ENCODE results near the gene MAGEL2.

The MAGEL2 gene

GRCh38 chr15:23646165-23647000, 1.3 kb downstream of the MAGEL2 start:
- DNase-seq (ENCODE audit: insufficient read length, low spot score) (no peak), FAIRE-seq (no peak)
- TF ChIP-seq CTCF (IDR thresholded peaks at IDR 0.05; ENCODE audit: insufficient read depth, missing control alignments), result no peak

- DNase-seq (ENCODE audit: insufficient read length, low spot score) (peak; percentile 27), FAIRE-seq (no peak)
- TF ChIP-seq CTCF (IDR thresholded peaks at IDR 0.05; ENCODE audit: insufficient read depth, missing control alignments), result peak; percentile 41
Measured at GRCh38 chr15:23645371-23646164, 2.1 kb downstream of the MAGEL2 start.

- no peak for TF ChIP-seq CTCF (IDR thresholded peaks at IDR 0.05; ENCODE audit: insufficient read depth, missing control alignments)
- DNase-seq (ENCODE audit: insufficient read length, low spot score) (no peak), FAIRE-seq (no peak)
Measured at GRCh38 chr15:23644829-23645228, 2.8 kb downstream of the MAGEL2 start.

- DNase-seq (ENCODE audit: insufficient read length, low spot score), result peak; percentile 42
- peak; percentile 94 for TF ChIP-seq CTCF (IDR thresholded peaks at IDR 0.05; ENCODE audit: insufficient read depth, missing control alignments)
- no peak for FAIRE-seq
Measured at GRCh38 chr15:23642413-23643044, 5.1 kb downstream of the MAGEL2 start.

- DNase-seq (ENCODE audit: insufficient read length, low spot score) (no peak), FAIRE-seq (no peak)
- no peak for TF ChIP-seq CTCF (IDR thresholded peaks at IDR 0.05; ENCODE audit: insufficient read depth, missing control alignments)
Measured at GRCh38 chr15:23634181-23634580, 13.5 kb downstream of the MAGEL2 start.

- DNase-seq (ENCODE audit: insufficient read length, low spot score) (no peak), FAIRE-seq (no peak)
- TF ChIP-seq CTCF (IDR thresholded peaks at IDR 0.05; ENCODE audit: insufficient read depth, missing control alignments), result peak; percentile 57
Measured at GRCh38 chr15:23629234-23629805, 18.3 kb downstream of the MAGEL2 start.
